Measurements from ENCODE around the gene TM9SF2.
A peak's percentile ranks its signal among the peaks of the same experiment; 100 is the strongest.
"Not testable (repeated sequence)": the region's sequence is repeated elsewhere in the genome, so short reads cannot be mapped to it uniquely, and the experiment has no call there.

The TM9SF2 gene, protein sequence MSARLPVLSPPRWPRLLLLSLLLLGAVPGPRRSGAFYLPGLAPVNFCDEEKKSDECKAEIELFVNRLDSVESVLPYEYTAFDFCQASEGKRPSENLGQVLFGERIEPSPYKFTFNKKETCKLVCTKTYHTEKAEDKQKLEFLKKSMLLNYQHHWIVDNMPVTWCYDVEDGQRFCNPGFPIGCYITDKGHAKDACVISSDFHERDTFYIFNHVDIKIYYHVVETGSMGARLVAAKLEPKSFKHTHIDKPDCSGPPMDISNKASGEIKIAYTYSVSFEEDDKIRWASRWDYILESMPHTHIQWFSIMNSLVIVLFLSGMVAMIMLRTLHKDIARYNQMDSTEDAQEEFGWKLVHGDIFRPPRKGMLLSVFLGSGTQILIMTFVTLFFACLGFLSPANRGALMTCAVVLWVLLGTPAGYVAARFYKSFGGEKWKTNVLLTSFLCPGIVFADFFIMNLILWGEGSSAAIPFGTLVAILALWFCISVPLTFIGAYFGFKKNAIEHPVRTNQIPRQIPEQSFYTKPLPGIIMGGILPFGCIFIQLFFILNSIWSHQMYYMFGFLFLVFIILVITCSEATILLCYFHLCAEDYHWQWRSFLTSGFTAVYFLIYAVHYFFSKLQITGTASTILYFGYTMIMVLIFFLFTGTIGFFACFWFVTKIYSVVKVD

DNA sequence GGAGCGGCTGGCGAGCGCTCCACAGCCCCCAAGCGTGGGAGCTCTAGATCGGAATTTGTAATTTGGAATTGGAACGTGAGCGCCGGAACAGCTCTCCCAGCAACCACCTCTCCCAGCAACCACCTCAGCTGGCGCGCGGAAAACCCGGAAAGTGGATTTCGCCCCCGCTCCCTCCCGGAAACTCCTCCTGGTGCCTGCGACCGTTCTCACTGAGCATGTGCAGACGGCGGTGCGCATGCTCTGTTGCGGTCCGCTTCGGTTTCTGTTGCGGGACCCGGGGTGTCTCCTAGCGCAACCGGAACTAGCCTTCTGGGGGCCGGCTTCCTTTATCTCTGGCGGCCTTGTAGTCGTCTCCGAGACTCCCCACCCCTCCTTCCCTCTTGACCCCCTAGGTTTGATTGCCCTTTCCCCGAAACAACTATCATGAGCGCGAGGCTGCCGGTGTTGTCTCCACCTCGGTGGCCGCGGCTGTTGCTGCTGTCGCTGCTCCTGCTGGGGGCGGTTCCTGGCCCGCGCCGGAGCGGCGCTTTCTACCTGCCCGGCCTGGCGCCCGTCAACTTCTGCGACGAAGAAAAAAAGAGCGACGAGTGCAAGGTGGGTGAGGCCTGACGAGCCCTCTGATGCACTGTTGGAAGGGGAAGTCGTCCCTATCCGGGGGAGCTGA, at the start of gene TM9SF2:
Gene TM9SF2, plus strand, starts transcription at position 289 of the 664 bp plus-strand sequence. Its CDS starts 135 bp downstream, at position 424.
- peak within 1 kb of the TSS; percentile 91 to 100 for H3K4me3 ChIP-seq (ENCODE audit: low read depth in 1 of 2, low read length in 2 of 2)
- no peaks in the 10 kb centered on the region for H3K36me3 ChIP-seq (ENCODE audit: control insufficient read depth in 1 of 2, insufficient read depth in 2 of 2, low read length in 2 of 2)
- H3K4me1 ChIP-seq (ENCODE audit: control insufficient read depth in 1 of 2, insufficient read depth in 2 of 2, low read length in 2 of 2), result peaks cover 54 to 58% of the 10 kb centered on the region in 2 donors
- peak within 1 kb of the TSS; percentile 91 for H3K27ac ChIP-seq (ENCODE audit: low read depth, low read length)
- peak within 1 kb of the TSS; percentile 90 to 99 for H3K9ac ChIP-seq (ENCODE audit: low read depth in 1 of 2, low read length in 2 of 2)
- no peaks in the 10 kb centered on the region for H3K9me3 ChIP-seq (ENCODE audit: control insufficient read depth in 1 of 2, low read length in 2 of 2)
- no peaks in the 10 kb centered on the region for H3K27me3 ChIP-seq (ENCODE audit: control insufficient read depth in 1 of 2, insufficient read depth in 2 of 2, low read length in 2 of 2)

DNA sequence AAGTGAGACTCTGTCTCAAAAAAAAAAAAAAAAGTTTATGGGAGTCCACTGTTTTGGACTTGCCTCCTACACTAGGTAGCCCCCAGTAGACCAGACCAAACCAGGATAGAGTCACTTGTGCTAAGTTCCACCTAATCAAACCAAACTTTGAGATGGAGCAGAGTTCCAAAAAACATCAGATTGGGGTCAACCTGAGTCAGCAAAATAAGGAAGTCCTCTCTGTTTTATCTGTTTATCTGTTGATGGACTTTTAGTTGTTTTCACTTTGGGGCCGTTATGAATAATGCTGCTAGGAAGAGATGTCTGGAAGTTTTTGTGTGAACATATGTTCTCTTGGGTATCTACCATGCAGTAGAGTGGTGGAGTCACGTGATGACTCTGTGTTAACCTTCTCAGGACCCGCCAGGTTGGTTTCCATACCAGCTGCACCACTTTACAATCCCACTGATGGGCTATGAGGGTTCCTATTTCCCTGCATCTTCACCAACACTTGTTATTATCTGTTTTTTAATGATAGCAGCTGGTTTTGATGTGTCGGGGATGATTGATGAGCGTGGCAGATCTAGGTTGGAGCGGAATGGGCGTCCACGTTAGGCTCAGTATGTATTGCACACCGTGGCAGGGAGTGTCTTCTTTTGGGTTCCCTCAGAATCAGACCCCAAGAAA, 46.6 kb upstream of the TM9SF2 start:
- Histone ChIP-seq H3K4me1 (ENCODE audit: control insufficient read depth in 1 of 2, insufficient read depth in 2 of 2, low read length in 2 of 2) (no peaks in the 10 kb centered on the region), H3K4me3 (ENCODE audit: low read depth in 1 of 2, low read length in 2 of 2) (no peak overlapping the region), H3K36me3 (ENCODE audit: control insufficient read depth in 1 of 2, insufficient read depth in 2 of 2, low read length in 2 of 2) (no peaks in the 10 kb centered on the region), H3K9me3 (ENCODE audit: control insufficient read depth in 1 of 2, low read length in 2 of 2) (peaks cover 0 to 2% of the 10 kb centered on the region in 2 donors), H3K27ac (ENCODE audit: low read depth, low read length) (no peak overlapping the region), H3K9ac (ENCODE audit: low read depth in 1 of 2, low read length in 2 of 2) (no peak overlapping the region), H3K27me3 (ENCODE audit: control insufficient read depth in 1 of 2, insufficient read depth in 2 of 2, low read length in 2 of 2) (no peaks in the 10 kb centered on the region)

DNA sequence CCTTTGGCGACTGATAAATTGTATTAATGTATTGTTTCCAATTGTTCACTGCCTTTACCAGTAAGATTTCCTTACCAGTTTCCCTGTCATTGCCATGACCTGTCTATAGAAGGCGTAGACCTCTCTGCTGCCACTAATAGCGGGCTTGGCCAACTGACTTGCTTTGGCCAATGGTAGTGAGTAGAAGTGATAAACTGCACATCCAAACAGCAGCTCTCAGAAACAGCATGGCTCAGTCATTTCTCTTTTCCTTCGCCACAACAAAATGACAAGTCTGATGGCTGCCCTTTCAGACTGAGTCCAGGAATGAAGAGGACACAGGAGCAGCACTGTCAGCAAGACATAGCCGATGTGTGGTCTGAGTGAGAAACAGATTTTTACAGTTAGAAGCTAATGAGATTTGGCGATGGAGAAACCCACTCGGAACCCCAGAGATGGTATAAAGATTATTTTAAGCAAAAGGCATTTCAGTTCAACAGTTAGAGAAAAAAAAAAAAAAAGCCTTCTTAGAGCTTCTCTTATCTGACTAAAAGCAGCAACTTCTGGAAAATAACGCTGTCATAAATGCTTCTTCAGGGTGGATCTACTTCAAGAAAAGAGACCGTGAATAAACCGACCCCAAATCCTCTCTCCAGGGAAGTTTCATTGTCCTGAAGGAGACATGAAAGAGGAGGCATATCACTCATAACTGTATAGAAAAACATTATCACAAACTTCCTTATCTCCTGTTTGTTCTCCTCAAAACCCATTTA, 42.0 kb upstream of the TM9SF2 start:
- Histone ChIP-seq H3K27me3 (ENCODE audit: control insufficient read depth in 1 of 2, insufficient read depth in 2 of 2, low read length in 2 of 2) (no peaks in the 10 kb centered on the region), H3K27ac (ENCODE audit: low read depth, low read length) (no peak overlapping the region), H3K9me3 (ENCODE audit: control insufficient read depth in 1 of 2, low read length in 2 of 2) (peaks cover 0 to 2% of the 10 kb centered on the region in 2 donors), H3K36me3 (ENCODE audit: control insufficient read depth in 1 of 2, insufficient read depth in 2 of 2, low read length in 2 of 2) (no peaks in the 10 kb centered on the region), H3K4me1 (ENCODE audit: control insufficient read depth in 1 of 2, insufficient read depth in 2 of 2, low read length in 2 of 2) (peaks cover 0 to 3% of the 10 kb centered on the region in 2 donors), H3K4me3 (ENCODE audit: low read depth in 1 of 2, low read length in 2 of 2) (no peak overlapping the region), H3K9ac (ENCODE audit: low read depth in 1 of 2, low read length in 2 of 2) (no peak overlapping the region)

DNA sequence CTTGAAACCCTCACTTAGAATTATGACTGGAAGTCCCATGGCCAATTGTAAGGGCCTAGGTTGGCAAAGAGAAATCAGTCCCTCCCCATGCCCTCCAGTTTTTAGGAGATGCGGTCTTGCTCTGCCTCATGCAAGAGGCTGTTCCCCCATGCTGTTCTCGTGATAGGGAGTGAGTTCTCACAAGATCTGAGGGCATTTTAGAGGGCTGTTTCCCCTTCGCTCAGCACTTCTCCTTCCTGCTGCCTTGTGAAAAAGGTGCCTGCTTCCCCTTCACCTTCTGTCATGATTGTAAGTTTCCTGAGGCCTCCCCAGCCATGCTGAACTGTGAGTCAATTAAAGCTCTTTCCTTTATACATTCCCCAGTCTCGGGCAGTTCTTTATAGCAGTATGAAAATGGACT, 40.5 kb upstream of the TM9SF2 start:
- H3K4me3 ChIP-seq (ENCODE audit: low read depth in 1 of 2, low read length in 2 of 2); H3K36me3 ChIP-seq (ENCODE audit: control insufficient read depth in 1 of 2, insufficient read depth in 2 of 2, low read length in 2 of 2); H3K9ac ChIP-seq (ENCODE audit: low read depth in 1 of 2, low read length in 2 of 2); H3K27ac ChIP-seq (ENCODE audit: low read depth, low read length); H3K27me3 ChIP-seq (ENCODE audit: control insufficient read depth in 1 of 2, insufficient read depth in 2 of 2, low read length in 2 of 2); H3K9me3 ChIP-seq (ENCODE audit: control insufficient read depth in 1 of 2, low read length in 2 of 2): not testable (repeated sequence)
- peaks cover 9 to 12% of the 10 kb centered on the region in 2 donors for H3K4me1 ChIP-seq (ENCODE audit: control insufficient read depth in 1 of 2, insufficient read depth in 2 of 2, low read length in 2 of 2)

DNA sequence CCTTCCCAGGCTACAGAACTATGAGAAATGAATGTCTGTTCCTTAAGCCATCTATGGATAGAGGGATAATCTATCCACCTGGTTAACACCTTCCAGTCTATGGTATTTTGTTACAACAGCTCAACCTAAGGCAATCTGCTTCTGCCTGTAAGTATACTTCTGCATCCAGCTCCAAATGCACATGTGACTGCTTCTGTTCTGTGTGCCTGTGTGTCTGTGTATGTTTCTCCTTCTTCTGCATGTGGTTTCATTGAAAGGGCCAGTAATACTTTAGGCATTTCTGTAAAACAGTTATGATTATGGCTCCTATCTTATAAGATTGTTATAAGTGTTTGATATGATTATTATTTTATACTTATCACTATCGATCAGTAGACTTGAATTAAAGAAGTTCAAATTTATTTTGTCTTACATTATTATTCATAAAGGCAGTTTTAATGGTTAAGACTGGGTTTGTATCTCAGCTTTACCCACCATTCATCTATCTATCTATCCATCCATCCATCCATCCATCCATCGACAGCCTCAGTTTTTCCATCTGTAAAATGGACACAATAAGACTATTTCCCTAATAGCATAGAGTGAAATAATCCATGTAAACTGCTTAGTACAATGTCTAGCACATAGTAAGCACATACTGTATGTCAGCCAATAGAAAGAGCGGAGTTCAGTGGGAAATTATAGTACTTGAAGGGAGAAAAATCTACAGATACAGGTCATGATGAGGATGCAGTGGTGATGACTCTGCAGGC, 37.5 kb upstream of the TM9SF2 start:
- H3K27me3 ChIP-seq (ENCODE audit: control insufficient read depth in 1 of 2, insufficient read depth in 2 of 2, low read length in 2 of 2), result no peaks in the 10 kb centered on the region
- H3K4me1 ChIP-seq (ENCODE audit: control insufficient read depth in 1 of 2, insufficient read depth in 2 of 2, low read length in 2 of 2), result peaks cover 9 to 17% of the 10 kb centered on the region in 2 donors
- H3K27ac ChIP-seq (ENCODE audit: low read depth, low read length), result no peak overlapping the region
- no peaks in the 10 kb centered on the region for H3K36me3 ChIP-seq (ENCODE audit: control insufficient read depth in 1 of 2, insufficient read depth in 2 of 2, low read length in 2 of 2)
- H3K9me3 ChIP-seq (ENCODE audit: control insufficient read depth in 1 of 2, low read length in 2 of 2), result no peaks in the 10 kb centered on the region
- no peak overlapping the region for H3K9ac ChIP-seq (ENCODE audit: low read depth in 1 of 2, low read length in 2 of 2)
- H3K4me3 ChIP-seq (ENCODE audit: low read depth in 1 of 2, low read length in 2 of 2), result no peak overlapping the region

DNA sequence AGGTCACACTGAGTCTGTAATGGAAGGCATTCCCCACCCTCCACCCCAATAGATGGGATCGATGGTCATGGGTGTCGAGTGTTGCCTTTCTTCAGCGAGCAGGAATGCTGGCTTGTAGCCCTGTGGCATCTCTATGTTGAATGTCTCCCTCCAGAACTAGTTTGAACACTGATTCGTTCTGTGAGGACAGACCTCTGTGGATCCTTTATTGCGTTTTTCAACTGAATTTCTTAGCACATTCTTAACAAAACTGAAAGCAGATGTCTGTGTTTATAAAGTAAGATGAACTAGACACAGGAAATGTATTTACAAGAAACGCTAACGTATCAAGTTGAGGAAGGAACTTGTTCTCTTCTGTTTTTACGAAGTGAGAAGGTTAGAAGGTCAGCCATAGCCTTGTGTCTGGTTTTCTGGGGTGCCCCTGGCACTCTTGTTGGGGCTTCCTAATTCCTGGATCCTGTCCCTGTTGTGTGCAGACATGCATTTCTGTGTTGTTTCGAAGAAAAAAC, 36.8 kb upstream of the TM9SF2 start:
- no peak overlapping the region for H3K4me3 ChIP-seq (ENCODE audit: low read depth in 1 of 2, low read length in 2 of 2)
- H3K9ac ChIP-seq (ENCODE audit: low read depth in 1 of 2, low read length in 2 of 2), result no peak overlapping the region
- no peaks in the 10 kb centered on the region for H3K36me3 ChIP-seq (ENCODE audit: control insufficient read depth in 1 of 2, insufficient read depth in 2 of 2, low read length in 2 of 2)
- H3K9me3 ChIP-seq (ENCODE audit: control insufficient read depth in 1 of 2, low read length in 2 of 2), result no peaks in the 10 kb centered on the region
- H3K27ac ChIP-seq (ENCODE audit: low read depth, low read length), result no peak overlapping the region
- peaks cover 9 to 17% of the 10 kb centered on the region in 2 donors for H3K4me1 ChIP-seq (ENCODE audit: control insufficient read depth in 1 of 2, insufficient read depth in 2 of 2, low read length in 2 of 2)
- no peaks in the 10 kb centered on the region for H3K27me3 ChIP-seq (ENCODE audit: control insufficient read depth in 1 of 2, insufficient read depth in 2 of 2, low read length in 2 of 2)

DNA sequence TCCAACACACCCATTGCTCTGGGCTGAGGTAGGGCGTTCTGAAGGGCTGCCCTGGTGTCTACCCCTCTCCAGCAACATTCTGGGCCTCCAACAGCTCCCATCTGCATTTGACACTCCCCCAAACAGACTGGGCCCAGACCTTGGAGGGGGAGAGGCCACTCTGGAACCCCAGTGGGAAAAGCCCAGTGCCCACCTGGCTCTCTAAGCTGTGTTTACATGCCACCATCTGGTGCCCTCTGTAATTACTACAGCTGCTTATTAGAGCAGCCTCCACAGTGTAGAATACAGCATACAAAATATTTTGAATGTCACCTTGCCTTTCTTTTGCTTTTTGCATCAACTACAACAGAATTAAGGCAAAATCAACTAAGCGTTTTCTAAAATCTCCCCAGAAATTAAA, 35.8 kb upstream of the TM9SF2 start:
- no peaks in the 10 kb centered on the region for H3K36me3 ChIP-seq (ENCODE audit: control insufficient read depth in 1 of 2, insufficient read depth in 2 of 2, low read length in 2 of 2)
- H3K27me3 ChIP-seq (ENCODE audit: control insufficient read depth in 1 of 2, insufficient read depth in 2 of 2, low read length in 2 of 2), result no peaks in the 10 kb centered on the region
- no peak overlapping the region for H3K4me3 ChIP-seq (ENCODE audit: low read depth in 1 of 2, low read length in 2 of 2)
- no peaks in the 10 kb centered on the region for H3K9me3 ChIP-seq (ENCODE audit: control insufficient read depth in 1 of 2, low read length in 2 of 2)
- H3K4me1 ChIP-seq (ENCODE audit: control insufficient read depth in 1 of 2, insufficient read depth in 2 of 2, low read length in 2 of 2), result peaks cover 9 to 17% of the 10 kb centered on the region in 2 donors
- no peak overlapping the region for H3K27ac ChIP-seq (ENCODE audit: low read depth, low read length)
- no peak overlapping the region for H3K9ac ChIP-seq (ENCODE audit: low read depth in 1 of 2, low read length in 2 of 2)

DNA sequence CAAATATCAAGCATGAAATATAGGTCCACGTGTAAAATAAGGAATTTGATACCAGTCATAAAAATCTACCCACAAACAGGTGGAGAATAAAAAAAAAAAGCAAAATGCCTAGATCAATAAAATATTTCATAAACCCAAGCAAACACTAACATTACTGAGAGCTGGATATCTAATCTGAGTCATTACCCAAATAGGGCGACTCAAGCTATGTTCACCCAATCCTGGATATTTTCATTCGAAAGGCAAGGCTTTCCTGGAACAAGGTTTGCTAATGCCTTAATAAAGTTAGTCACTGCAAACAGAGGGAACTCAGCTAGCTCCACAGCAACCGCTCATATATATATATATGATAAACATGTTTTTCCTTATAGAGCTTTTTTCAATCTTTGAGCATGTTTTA, 33.5 kb upstream of the TM9SF2 start:
- Histone ChIP-seq H3K4me3 (ENCODE audit: low read depth in 1 of 2, low read length in 2 of 2) (no peak overlapping the region), H3K9me3 (ENCODE audit: control insufficient read depth in 1 of 2, low read length in 2 of 2) (no peaks in the 10 kb centered on the region), H3K27me3 (ENCODE audit: control insufficient read depth in 1 of 2, insufficient read depth in 2 of 2, low read length in 2 of 2) (no peaks in the 10 kb centered on the region), H3K27ac (ENCODE audit: low read depth, low read length) (no peak overlapping the region), H3K9ac (ENCODE audit: low read depth in 1 of 2, low read length in 2 of 2) (no peak overlapping the region), H3K36me3 (ENCODE audit: control insufficient read depth in 1 of 2, insufficient read depth in 2 of 2, low read length in 2 of 2) (no peaks in the 10 kb centered on the region), H3K4me1 (ENCODE audit: control insufficient read depth in 1 of 2, insufficient read depth in 2 of 2, low read length in 2 of 2) (peaks cover 9 to 17% of the 10 kb centered on the region in 2 donors)

DNA sequence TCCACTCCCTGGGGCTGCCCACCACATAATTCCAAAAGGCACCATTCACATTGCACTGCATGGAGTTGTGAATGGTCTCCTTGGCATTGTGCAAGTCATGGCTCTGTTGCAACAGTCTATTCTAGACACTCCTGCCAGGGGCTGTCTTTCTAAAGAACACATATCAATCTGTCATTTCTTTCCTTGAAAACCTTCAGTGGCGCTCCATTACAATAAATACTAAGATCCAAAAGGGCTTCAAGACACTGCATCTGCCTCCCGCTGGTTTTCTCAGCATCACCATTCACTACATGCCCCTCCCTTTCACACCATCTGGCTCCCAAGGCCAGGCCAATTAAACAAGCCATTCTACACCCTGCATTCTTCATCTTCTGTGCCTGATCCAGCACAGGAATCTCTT, 32.2 kb upstream of the TM9SF2 start:
- peaks cover 9 to 16% of the 10 kb centered on the region in 2 donors for H3K4me1 ChIP-seq (ENCODE audit: control insufficient read depth in 1 of 2, insufficient read depth in 2 of 2, low read length in 2 of 2)
- H3K9ac ChIP-seq (ENCODE audit: low read depth in 1 of 2, low read length in 2 of 2), result no peak overlapping the region
- H3K27ac ChIP-seq (ENCODE audit: low read depth, low read length), result no peak overlapping the region
- H3K4me3 ChIP-seq (ENCODE audit: low read depth in 1 of 2, low read length in 2 of 2), result no peak overlapping the region
- H3K27me3 ChIP-seq (ENCODE audit: control insufficient read depth in 1 of 2, insufficient read depth in 2 of 2, low read length in 2 of 2), result no peaks in the 10 kb centered on the region
- no peaks in the 10 kb centered on the region for H3K9me3 ChIP-seq (ENCODE audit: control insufficient read depth in 1 of 2, low read length in 2 of 2)
- H3K36me3 ChIP-seq (ENCODE audit: control insufficient read depth in 1 of 2, insufficient read depth in 2 of 2, low read length in 2 of 2), result no peaks in the 10 kb centered on the region
